Measurements from ENCODE around the gene INO80D. TPM values are rescaled to one million over a fixed set of nuclear protein-coding genes. Genes with fewer than 3 reads are reported as not detected.

The INO80D gene
- total RNA-seq, 2 donors from 2014 or later, result 30.2 to 32.2 TPM

- H3K36me3 Mint-ChIP-seq (ENCODE audit: insufficient read depth in 2 of 2), result no peaks in the 10 kb centered on the region
- no peak overlapping the region for H3K27ac Mint-ChIP-seq
- no peaks in the 10 kb centered on the region for H3K9me3 Mint-ChIP-seq
- DNase-seq (no peak), ATAC-seq (replicated peaks in 1 of 2) (no peak)
- H3K4me1 Mint-ChIP-seq (ENCODE audit: low read depth), result no peaks in the 10 kb centered on the region
- H3K27me3 Mint-ChIP-seq (ENCODE audit: low read depth), result no peaks in the 10 kb centered on the region
- H3K4me3 Mint-ChIP-seq, result no peak overlapping the region
Observed at GRCh38 chr2:206098471-206098870, 12.5 kb upstream of the INO80D start.

- DNase-seq, result no peak
- Mint-ChIP-seq H3K4me3 (no peak overlapping the region), H3K36me3 (ENCODE audit: insufficient read depth in 2 of 2) (no peaks in the 10 kb centered on the region), H3K27ac (no peak overlapping the region), H3K9me3 (no peaks in the 10 kb centered on the region), H3K4me1 (ENCODE audit: low read depth) (peaks cover 3% of the 10 kb centered on the region), H3K27me3 (ENCODE audit: low read depth) (no peaks in the 10 kb centered on the region)
- no peak for ATAC-seq (replicated peaks in 1 of 2)
Observed at GRCh38 chr2:206096876-206097275, 10.9 kb upstream of the INO80D start.

- Mint-ChIP-seq H3K36me3 (ENCODE audit: insufficient read depth in 2 of 2) (no peaks in the 10 kb centered on the region), H3K4me1 (ENCODE audit: low read depth) (peaks cover 6% of the 10 kb centered on the region), H3K27ac (no peak overlapping the region), H3K27me3 (ENCODE audit: low read depth) (no peaks in the 10 kb centered on the region), H3K4me3 (no peak overlapping the region), H3K9me3 (no peaks in the 10 kb centered on the region)
- ATAC-seq (replicated peaks in 1 of 2) (no peak), DNase-seq (no peak)
Observed at GRCh38 chr2:206095536-206096332, 9.8 kb upstream of the INO80D start.

GRCh38 chr2:206092297-206092696 lies 6.3 kb upstream of the INO80D start:
- H3K9me3 Mint-ChIP-seq, result no peaks in the 10 kb centered on the region
- no peak for ATAC-seq (replicated peaks in 1 of 2)
- H3K4me3 Mint-ChIP-seq, result no peak overlapping the region
- no peaks in the 10 kb centered on the region for H3K36me3 Mint-ChIP-seq (ENCODE audit: insufficient read depth in 2 of 2)
- DNase-seq, result no peak
- H3K27me3 Mint-ChIP-seq (ENCODE audit: low read depth), result no peaks in the 10 kb centered on the region
- H3K27ac Mint-ChIP-seq, result no peak overlapping the region
- H3K4me1 Mint-ChIP-seq (ENCODE audit: low read depth), result peaks cover 6% of the 10 kb centered on the region

- Mint-ChIP-seq H3K27me3 (ENCODE audit: low read depth) (no peaks in the 10 kb centered on the region), H3K4me3 (peak overlapping the region in 1 of 2 donors; percentile 45), H3K9me3 (no peaks in the 10 kb centered on the region), H3K27ac (peak overlapping the region; percentile 38), H3K36me3 (ENCODE audit: insufficient read depth in 2 of 2) (peaks cover 6 to 11% of the 10 kb centered on the region in 2 donors), H3K4me1 (ENCODE audit: low read depth) (peaks cover 14% of the 10 kb centered on the region)
- ATAC-seq (replicated peaks in 1 of 2) (no peak), DNase-seq (no peak)
Observed at GRCh38 chr2:206088248-206088647, 2.3 kb upstream of the INO80D start.

DNA sequence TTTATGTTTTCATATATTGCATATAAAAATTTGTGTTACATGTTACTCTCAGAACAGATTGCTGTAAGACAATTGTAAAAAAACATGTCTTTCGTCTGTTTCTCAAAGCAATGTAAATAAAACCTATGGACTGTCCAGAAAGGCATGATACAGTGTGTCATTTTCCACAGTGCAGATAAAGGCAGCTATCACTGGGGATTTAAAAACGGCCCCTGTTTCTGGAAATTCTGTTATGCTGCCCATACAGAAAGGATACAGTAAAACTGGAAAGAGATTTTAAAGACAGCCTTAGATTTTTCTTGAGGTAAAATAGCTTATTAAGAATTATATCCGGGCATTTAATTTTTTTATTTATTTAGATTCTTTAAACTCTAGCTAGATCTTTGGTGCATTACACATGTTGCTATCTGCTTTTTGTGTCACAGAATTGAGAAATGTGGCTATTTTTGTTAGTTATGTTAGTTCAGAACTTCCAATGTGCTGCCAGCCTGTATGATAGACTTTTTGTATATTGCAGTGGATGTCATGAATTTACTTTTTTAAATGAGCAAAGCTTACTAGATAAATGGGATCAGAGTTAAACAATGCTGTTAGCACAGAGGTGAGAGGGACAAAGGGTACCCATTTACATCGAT lies 859 bp upstream of the INO80D start:
- H3K27me3 Mint-ChIP-seq (ENCODE audit: low read depth), result no peaks in the 10 kb centered on the region
- H3K4me1 Mint-ChIP-seq (ENCODE audit: low read depth), result peaks cover 16% of the 10 kb centered on the region
- peak overlapping the region; percentile 83 to 100 for H3K4me3 Mint-ChIP-seq
- DNase-seq (no peak), ATAC-seq (replicated peaks in 1 of 2) (no peak)
- H3K9me3 Mint-ChIP-seq, result no peaks in the 10 kb centered on the region
- H3K27ac Mint-ChIP-seq, result peak overlapping the region; percentile 95
- peaks cover 6 to 11% of the 10 kb centered on the region in 2 donors for H3K36me3 Mint-ChIP-seq (ENCODE audit: insufficient read depth in 2 of 2)

DNA sequence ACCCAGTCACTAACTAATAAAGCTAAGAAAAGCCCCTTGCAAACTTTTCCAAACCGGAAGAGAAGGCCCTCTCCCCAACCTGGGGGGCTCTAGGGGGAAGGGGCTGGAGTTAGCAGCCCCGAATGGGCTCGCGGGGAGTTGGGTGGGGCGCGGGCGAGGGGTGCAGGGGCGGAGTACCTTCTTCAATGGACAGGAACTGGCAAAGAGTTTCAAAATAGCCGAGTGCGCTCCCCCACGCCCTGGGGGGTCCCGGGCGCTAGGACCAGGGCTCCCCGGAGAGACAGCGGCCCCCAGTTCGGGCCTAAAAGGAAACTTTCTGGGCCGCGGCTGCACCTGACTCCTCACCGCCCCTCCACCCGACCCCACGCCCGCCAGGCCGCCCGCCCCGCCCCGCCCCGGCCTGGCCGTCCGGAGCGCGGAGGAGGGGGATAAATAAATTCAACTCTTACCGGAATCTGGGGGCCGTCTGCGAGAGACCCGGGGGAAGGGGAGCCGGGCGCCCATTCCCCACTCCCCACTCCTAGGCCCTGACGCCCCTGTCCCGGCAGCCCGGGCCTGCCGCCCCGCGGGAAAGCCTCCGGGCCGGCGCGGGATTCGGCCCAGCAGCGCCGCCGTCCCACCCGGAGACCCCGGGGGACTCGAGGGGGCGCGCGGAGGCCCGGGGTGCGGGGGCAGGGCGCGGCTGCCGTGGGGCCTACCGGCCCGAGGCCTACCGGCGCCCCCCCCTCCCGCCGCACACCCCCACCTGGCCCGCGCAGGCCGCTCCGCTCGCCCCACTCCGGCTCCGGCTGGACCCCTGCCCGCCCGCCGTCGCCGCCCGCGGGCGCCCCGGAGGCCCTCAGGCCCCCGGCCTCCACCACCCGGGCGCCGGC lies 868 bp downstream of the INO80D start:
- ATAC-seq (replicated peaks in 1 of 2) (peak; percentile 43 to 49), DNase-seq (peak; percentile 54 to 58)
- Mint-ChIP-seq H3K9me3 (no peaks in the 10 kb centered on the region), H3K27me3 (ENCODE audit: low read depth) (no peaks in the 10 kb centered on the region), H3K4me1 (ENCODE audit: low read depth) (peaks cover 25% of the 10 kb centered on the region), H3K4me3 (peak overlapping the region; percentile 99 to 100), H3K36me3 (ENCODE audit: insufficient read depth in 2 of 2) (peaks cover 6 to 11% of the 10 kb centered on the region in 2 donors), H3K27ac (peak overlapping the region; percentile 100)

DNA sequence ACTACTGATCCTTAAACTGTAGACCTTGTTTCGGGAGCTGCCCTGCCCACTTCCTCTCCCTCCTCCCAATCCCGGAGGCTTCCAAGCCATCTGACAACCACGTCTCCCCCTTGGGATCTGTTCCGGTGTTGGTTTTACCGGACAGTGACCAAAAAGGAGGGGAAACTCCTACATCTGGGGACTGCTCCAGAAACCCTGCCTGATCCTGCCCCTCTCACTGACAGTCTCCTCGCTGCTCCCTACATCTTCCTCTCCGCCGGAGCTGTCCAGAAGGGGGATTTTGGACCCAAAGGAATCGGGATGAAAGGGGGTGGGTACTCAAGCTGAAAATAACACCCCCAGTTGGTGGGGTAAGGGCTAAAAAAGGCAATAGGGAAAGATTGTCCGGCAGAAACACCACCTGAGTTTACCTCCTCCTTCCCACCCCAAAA lies 1.5 kb downstream of the INO80D start:
- ATAC-seq (replicated peaks in 1 of 2) (no peak), DNase-seq (peak; percentile 15 to 17)
- Mint-ChIP-seq H3K27ac (peak overlapping the region; percentile 98), H3K27me3 (ENCODE audit: low read depth) (no peaks in the 10 kb centered on the region), H3K4me3 (peak overlapping the region; percentile 99), H3K4me1 (ENCODE audit: low read depth) (peaks cover 31% of the 10 kb centered on the region), H3K9me3 (no peaks in the 10 kb centered on the region), H3K36me3 (ENCODE audit: insufficient read depth in 2 of 2) (peaks cover 6 to 11% of the 10 kb centered on the region in 2 donors)

- H3K27ac Mint-ChIP-seq, result peak overlapping the region; percentile 98
- DNase-seq, result peak; percentile 36 to 47
- H3K4me3 Mint-ChIP-seq, result peak overlapping the region; percentile 99
- no peaks in the 10 kb centered on the region for H3K9me3 Mint-ChIP-seq
- H3K4me1 Mint-ChIP-seq (ENCODE audit: low read depth), result peaks cover 35% of the 10 kb centered on the region
- peak in 1 of 2 donors; percentile 8 for ATAC-seq (replicated peaks in 1 of 2)
- H3K36me3 Mint-ChIP-seq (ENCODE audit: insufficient read depth in 2 of 2), result peaks cover 6 to 11% of the 10 kb centered on the region in 2 donors
- H3K27me3 Mint-ChIP-seq (ENCODE audit: low read depth), result no peaks in the 10 kb centered on the region
Observed at GRCh38 chr2:206083602-206084438, 2.2 kb downstream of the INO80D start.

DNA sequence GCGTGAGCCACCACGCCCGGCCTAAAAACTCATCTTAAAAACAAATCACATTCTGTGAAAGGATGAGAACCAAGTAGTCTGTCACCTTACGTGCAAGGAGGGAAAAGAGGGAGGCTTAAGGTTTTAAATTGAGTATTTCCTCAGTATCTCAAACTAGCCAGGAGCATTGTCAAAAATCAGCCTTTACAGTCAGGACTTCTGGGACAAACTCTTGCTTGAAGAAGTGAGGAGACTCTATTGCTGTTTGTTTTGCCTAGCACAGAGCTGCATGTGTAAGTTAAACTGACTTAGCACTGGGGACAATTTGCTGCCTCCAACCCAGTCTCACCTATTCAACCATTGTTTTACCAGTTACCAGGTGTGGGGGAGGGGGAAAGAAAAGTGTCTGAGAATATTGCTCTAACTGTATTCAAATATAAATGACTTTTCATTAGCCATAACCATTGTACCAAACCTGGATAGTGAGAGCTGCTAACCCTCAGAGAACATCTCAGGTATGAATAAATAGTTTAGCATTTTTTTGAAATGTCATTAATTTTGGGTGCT lies 3.6 kb downstream of the INO80D start:
- Mint-ChIP-seq H3K4me1 (ENCODE audit: low read depth) (peaks cover 35% of the 10 kb centered on the region), H3K27me3 (ENCODE audit: low read depth) (no peaks in the 10 kb centered on the region), H3K36me3 (ENCODE audit: insufficient read depth in 2 of 2) (peaks cover 6 to 11% of the 10 kb centered on the region in 2 donors), H3K9me3 (no peaks in the 10 kb centered on the region), H3K4me3 (no peak overlapping the region), H3K27ac (no peak overlapping the region)
- DNase-seq (no peak), ATAC-seq (replicated peaks in 1 of 2) (no peak)

GRCh38 chr2:206080927-206081326 lies 5.0 kb downstream of the INO80D start:
- Mint-ChIP-seq H3K4me3 (no peak overlapping the region), H3K27me3 (ENCODE audit: low read depth) (no peaks in the 10 kb centered on the region), H3K27ac (no peak overlapping the region), H3K9me3 (no peaks in the 10 kb centered on the region), H3K4me1 (ENCODE audit: low read depth) (peaks cover 35% of the 10 kb centered on the region), H3K36me3 (ENCODE audit: insufficient read depth in 2 of 2) (peaks cover 6 to 8% of the 10 kb centered on the region in 2 donors)
- DNase-seq (no peak), ATAC-seq (replicated peaks in 1 of 2) (no peak)
